Measurements from ENCODE around the gene ARID3C. TPM values are rescaled to one million over a fixed set of nuclear protein-coding genes. Genes with fewer than 3 reads are reported as not detected.
A peak's percentile ranks its signal among the peaks of the same experiment; 100 is the strongest.

The ARID3C gene
- not detected in 2 replicates for total RNA-seq
- polyA plus RNA-seq, result not detected in 2 replicates
- polyA plus RNA-seq (2011; cell fraction: cytosol; rRNA removed), result 0.06 TPM in 1 of 2 replicates, not detected in the other
- polyA plus RNA-seq (2011; cell fraction: nucleus; rRNA removed), result not detected in 2 replicates
- not detected in 2 replicates for polyA plus RNA-seq (2012)
- not detected in 2 replicates for polyA minus RNA-seq
- polyA minus RNA-seq (2011; cell fraction: cytosol; rRNA and poly(A)+ RNA removed), result 0.72 TPM
- not detected in 2 replicates for polyA minus RNA-seq (2011; cell fraction: nucleus; rRNA and poly(A)+ RNA removed)
- not detected for Bru-seq, nascent RNA
- percentile 30 among the genes with signal in this experiment for BruChase-seq, experiment 1, labeled RNA remaining after a 6-hour chase
- not detected for BruChase-seq, experiment 2, labeled RNA remaining after a 2-hour chase
- long read RNA-seq, result 0 reads

DNA sequence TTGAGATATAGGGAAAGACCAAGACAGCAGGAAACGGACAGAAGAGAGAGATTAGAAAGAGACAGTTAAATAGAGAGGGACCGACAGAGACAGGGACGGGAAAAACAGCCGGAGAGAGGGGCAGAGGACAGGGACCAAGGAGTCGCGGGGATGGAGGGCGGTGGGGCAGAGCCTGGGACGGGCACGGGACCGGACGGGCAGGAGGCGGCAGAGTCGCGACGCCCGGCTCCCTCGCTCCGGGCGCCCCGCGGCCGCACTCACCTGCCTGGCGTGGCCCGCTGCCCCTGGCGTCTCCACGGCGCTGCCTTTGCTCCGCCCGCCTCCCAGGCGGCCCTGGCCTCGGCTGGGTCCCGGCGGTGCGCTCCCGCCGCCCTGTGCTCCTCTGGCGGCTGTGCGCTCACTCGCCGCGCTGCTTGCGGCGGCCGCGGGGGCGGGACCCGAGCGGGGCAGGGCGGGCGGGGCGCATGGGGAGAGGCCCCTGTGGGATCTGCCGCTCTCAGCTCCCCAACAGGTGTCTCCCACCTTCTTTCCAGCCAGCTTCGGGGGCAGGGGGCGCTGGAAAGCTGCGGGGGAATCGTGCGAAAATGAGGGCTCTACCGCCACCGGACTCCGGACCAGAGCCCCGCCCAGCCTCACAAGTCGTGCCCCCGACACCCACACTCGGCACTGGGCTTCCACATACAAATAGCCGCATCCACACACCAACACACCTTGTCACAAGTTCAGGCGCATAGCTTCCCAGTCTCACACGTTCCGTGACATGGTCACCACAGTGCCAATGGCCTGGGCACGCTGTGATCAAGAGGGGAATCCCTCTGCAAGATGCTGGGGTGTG lies at the start of gene ARID3C:
TSS of gene ARID3C (minus strand) at position 411 of the 835 bp plus-strand sequence. CDS start 1,052 bp downstream, outside the sequence.
- no peak for DNase-seq (ENCODE audit: low read depth, low spot score)
- ChIA-PET CTCF (interaction anchor here (1.2 kb wide), 1 partner anchor 17 kb away, joined by 5 read pairs; the partner anchor contains the start of gene RPP25L), POLR2A (no interaction called here)
- H3K36me3 ChIP-seq (ENCODE audit: control insufficient read depth in 2 of 2, extremely low read depth in 1 of 2, insufficient read depth in 2 of 2, low read length in 2 of 2), result no peaks in the 10 kb centered on the region
- H2AFZ ChIP-seq (ENCODE audit: low read depth, low read length), result peak within 1 kb of the TSS; percentile 18
- no peaks in the 10 kb centered on the region for H3K9me3 ChIP-seq (replicated peaks; ENCODE audit: control insufficient read depth, insufficient read depth, low read length)
- no peak within 1 kb of the TSS for H3K9ac ChIP-seq (replicated peaks; ENCODE audit: extremely low read depth, insufficient read depth, low read length)
- FAIRE-seq, result no peak
- H3K4me1 ChIP-seq (ENCODE audit: control insufficient read depth, extremely low read depth, insufficient read depth, low read length), result peaks cover 7% of the 10 kb centered on the region
- no peaks in the 10 kb centered on the region for H3K9me1 ChIP-seq (replicated peaks; ENCODE audit: control insufficient read depth, extremely low read depth, insufficient read depth, low read length)
- H3K4me3 ChIP-seq (replicated peaks in 1 of 3; ENCODE audit: insufficient read depth in 1 of 3, low read depth in 1 of 3, low read length in 3 of 3), result peak within 1 kb of the TSS in 1 of 3 experiments; percentile 18
- no TSS peak for BruUV-seq (replicated peaks)
- H4K20me1 ChIP-seq (replicated peaks; ENCODE audit: control insufficient read depth, extremely low read depth, insufficient read depth, low read length), result no peaks in the 10 kb centered on the region
- intact Hi-C loops (cut with micrococcal nuclease) (no loop called here), dilution Hi-C loops (cut with MboI; ENCODE audit: extremely low pct_ligation_motif_present, low sequenced_read_pairs) (no loop called here)
- peak within 1 kb of the TSS; percentile 32 for H3K4me2 ChIP-seq (ENCODE audit: insufficient read depth, low read length)
- TF ChIP-seq, protein P1, sequence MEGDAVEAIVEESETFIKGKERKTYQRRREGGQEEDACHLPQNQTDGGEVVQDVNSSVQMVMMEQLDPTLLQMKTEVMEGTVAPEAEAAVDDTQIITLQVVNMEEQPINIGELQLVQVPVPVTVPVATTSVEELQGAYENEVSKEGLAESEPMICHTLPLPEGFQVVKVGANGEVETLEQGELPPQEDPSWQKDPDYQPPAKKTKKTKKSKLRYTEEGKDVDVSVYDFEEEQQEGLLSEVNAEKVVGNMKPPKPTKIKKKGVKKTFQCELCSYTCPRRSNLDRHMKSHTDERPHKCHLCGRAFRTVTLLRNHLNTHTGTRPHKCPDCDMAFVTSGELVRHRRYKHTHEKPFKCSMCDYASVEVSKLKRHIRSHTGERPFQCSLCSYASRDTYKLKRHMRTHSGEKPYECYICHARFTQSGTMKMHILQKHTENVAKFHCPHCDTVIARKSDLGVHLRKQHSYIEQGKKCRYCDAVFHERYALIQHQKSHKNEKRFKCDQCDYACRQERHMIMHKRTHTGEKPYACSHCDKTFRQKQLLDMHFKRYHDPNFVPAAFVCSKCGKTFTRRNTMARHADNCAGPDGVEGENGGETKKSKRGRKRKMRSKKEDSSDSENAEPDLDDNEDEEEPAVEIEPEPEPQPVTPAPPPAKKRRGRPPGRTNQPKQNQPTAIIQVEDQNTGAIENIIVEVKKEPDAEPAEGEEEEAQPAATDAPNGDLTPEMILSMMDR (IDR thresholded peaks at IDR 0.05; ENCODE audit: extremely low read depth in 1 of 2, insufficient read depth in 1 of 2, low read depth in 1 of 2, low read length in 2 of 2), result no peak
- peak; percentile 98 for TF ChIP-seq EZH2 (IDR thresholded peaks at IDR 0.05; ENCODE audit: borderline replicate concordance, low read depth, low read length, severe bottlenecking)
- peaks cover 63 to 74% of the 10 kb centered on the region in 2 experiments for H3K27me3 ChIP-seq (ENCODE audit: control insufficient read depth in 2 of 2, insufficient read depth in 2 of 2, low read length in 2 of 2)
- no peaks in the 10 kb centered on the region for H3K79me2 ChIP-seq (ENCODE audit: control insufficient read depth, insufficient read depth, low read length)
- H3K27ac ChIP-seq (ENCODE audit: insufficient read depth, low read depth, low read length), result no peak within 1 kb of the TSS

Measured in endothelial cell of umbilical vein (primary cell).